ENCODE measurements around the gene ZNF598. TPM values are rescaled to one million over a fixed set of nuclear protein-coding genes. Genes with fewer than 3 reads are reported as not detected.

ZNF598 gene
- total and polyA plus RNA-seq, 2 of the 13 experiments (the other 11 are each of a cell fraction or from before 2014, with no cell fraction given): 13.5 to 14.2 TPM

DNA sequence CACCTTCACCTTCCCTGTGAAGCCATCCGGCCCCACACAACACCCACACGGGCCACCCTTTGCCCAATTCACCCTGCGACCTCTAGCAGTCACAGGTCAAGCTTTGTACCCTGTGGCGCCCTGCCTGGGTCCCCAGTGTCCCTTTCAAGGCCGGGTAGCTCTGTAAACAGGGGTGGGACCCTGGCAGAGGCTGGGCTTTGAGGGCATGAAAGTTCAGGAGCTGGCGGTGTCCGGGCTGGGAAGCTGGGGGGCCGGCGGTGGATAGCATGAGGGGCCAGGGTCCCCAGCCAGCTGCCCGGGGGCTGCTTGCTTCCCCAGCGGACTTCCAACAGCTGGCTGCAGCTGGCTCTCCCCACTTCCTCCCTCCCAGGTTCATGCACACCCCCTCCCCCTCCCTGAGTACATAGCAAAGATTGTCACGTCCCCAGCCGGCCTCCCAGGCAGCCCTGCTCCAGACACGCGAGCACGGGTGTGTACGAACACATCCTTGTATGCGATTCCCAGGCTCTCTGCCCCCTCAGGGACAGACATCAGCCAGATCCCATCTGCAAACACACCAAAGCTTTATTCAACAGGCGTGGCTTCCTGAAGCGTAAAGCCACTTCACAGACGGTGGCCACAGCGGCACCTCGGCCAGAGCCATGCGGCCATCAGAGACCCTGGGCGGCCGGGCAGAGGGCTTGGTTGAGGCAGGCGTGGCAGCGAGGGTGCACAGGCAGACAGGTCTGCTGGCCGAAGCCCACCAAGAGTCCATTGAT is 29.8 kb upstream of the ZNF598 start (continued):
- TF ChIP-seq ZNF687 (CRISPR knock-in tag; IDR thresholded peaks at IDR 0.05): peak; percentile 92
- TF ChIP-seq, protein P1, sequence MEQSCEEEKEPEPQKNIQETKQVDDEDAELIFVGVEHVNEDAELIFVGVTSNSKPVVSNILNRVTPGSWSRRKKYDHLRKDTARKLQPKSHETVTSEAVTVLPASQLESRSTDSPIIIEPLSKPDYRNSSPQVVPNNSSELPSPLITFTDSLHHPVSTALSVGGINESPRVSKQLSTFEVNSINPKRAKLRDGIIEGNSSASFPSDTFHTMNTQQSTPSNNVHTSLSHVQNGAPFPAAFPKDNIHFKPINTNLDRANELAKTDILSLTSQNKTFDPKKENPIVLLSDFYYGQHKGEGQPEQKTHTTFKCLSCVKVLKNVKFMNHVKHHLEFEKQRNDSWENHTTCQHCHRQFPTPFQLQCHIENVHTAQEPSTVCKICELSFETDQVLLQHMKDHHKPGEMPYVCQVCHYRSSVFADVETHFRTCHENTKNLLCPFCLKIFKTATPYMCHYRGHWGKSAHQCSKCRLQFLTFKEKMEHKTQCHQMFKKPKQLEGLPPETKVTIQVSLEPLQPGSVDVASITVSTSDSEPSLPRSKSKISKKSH (CRISPR knock-in tag; IDR thresholded peaks at IDR 0.05; ENCODE audit: borderline replicate concordance): no peak; the same call in 1 of the 2 replicates
- no peak for TF ChIP-seq ZMAT5 (CRISPR knock-in tag; IDR thresholded peaks at IDR 0.05; ENCODE audit: borderline replicate concordance, low read depth)
- TF ChIP-seq ZNF350 (CRISPR knock-in tag; IDR thresholded peaks at IDR 0.05; ENCODE audit: borderline replicate concordance, low read depth): peak; percentile 65; the same call in 1 of the 2 replicates
- TF ChIP-seq, protein P2, sequence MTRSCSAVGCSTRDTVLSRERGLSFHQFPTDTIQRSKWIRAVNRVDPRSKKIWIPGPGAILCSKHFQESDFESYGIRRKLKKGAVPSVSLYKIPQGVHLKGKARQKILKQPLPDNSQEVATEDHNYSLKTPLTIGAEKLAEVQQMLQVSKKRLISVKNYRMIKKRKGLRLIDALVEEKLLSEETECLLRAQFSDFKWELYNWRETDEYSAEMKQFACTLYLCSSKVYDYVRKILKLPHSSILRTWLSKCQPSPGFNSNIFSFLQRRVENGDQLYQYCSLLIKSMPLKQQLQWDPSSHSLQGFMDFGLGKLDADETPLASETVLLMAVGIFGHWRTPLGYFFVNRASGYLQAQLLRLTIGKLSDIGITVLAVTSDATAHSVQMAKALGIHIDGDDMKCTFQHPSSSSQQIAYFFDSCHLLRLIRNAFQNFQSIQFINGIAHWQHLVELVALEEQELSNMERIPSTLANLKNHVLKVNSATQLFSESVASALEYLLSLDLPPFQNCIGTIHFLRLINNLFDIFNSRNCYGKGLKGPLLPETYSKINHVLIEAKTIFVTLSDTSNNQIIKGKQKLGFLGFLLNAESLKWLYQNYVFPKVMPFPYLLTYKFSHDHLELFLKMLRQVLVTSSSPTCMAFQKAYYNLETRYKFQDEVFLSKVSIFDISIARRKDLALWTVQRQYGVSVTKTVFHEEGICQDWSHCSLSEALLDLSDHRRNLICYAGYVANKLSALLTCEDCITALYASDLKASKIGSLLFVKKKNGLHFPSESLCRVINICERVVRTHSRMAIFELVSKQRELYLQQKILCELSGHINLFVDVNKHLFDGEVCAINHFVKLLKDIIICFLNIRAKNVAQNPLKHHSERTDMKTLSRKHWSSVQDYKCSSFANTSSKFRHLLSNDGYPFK (CRISPR knock-in tag; IDR thresholded peaks at IDR 0.05; ENCODE audit: borderline replicate concordance): peak; percentile 64; the same call in 1 of the 2 replicates
- no peak for TF ChIP-seq ZNF225 (CRISPR knock-in tag; IDR thresholded peaks at IDR 0.05)
- peak; percentile 40; the same call in 1 of the 2 replicates for TF ChIP-seq ZNF546 (CRISPR knock-in tag; conservative IDR thresholded peaks at IDR 0.05)
- no peak for TF ChIP-seq ZSCAN12 (CRISPR knock-in tag; IDR thresholded peaks at IDR 0.05)
- peak; percentile 70 to 73 for TF ChIP-seq HMGXB4 (CRISPR knock-in tag; IDR thresholded peaks at IDR 0.05; ENCODE audit: borderline replicate concordance in 1 of 2, low read depth in 1 of 2)
- peak; percentile 50; the same call in 1 of the 2 replicates for TF ChIP-seq ZBTB25 (CRISPR knock-in tag; IDR thresholded peaks at IDR 0.05)
- peak; percentile 64; the same call in 1 of the 2 replicates for TF ChIP-seq THAP8 (CRISPR knock-in tag; IDR thresholded peaks at IDR 0.05; ENCODE audit: borderline replicate concordance)
- peak; percentile 1; the same call in 1 of the 2 replicates for TF ChIP-seq SIX4 (CRISPR knock-in tag; IDR thresholded peaks at IDR 0.05)
- no peak; the same call in 1 of the 2 replicates for TF ChIP-seq ZNF768 (CRISPR knock-in tag; IDR thresholded peaks at IDR 0.05)

All from HepG2 (cell line).